Measurements from ENCODE around the gene ANKRD44. TPM values are rescaled to one million over a fixed set of nuclear protein-coding genes. Genes with fewer than 3 reads are reported as not detected.

ANKRD44 gene
- total RNA-seq, 2 donors from 2014 or later, result 57.8 to 93.4 TPM

DNA sequence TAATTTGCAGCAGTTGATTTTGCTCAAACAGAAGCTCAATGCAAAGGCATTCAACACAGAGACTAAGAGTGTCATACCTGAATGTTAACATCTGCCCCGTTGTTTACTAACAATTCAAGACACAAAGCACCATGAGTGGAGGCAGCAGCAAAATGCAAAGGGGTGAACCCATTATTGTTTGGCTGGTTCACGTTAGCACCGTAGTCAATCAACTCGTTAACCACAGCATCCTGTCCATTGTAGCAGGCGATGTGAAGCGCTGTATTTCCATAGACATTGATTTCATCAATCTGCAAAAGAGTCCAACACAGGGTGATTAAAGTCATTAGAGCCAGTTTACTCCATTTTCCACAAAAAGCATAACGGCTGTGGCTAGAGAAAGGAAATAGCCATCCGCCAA is 189.3 kb downstream of the ANKRD44 start:
- no peak for ATAC-seq (ENCODE audit: insufficient number of reproducible peaks, low FRiP score, low read depth)
- no peak for DNase-seq (ENCODE audit: low spot score)
- H3K9me3 ChIP-seq, result no peaks in the 10 kb centered on the region
- H3K27me3 ChIP-seq (replicated peaks; ENCODE audit: insufficient read depth), result no peaks in the 10 kb centered on the region
- H3K27ac ChIP-seq, result no peak overlapping the region
- H3K4me1 ChIP-seq (ENCODE audit: control insufficient read depth in 1 of 2, low read depth in 2 of 2), result peaks cover 12 to 35% of the 10 kb centered on the region in 2 donors
- H3K36me3 ChIP-seq, result peaks cover 9% of the 10 kb centered on the region
- no peak overlapping the region for H3K4me3 ChIP-seq
- no peak for TF ChIP-seq CTCF (IDR thresholded peaks at IDR 0.05)

GRCh38 chr2:197116306-197116879 is 194.2 kb downstream of the ANKRD44 start:
- Histone ChIP-seq H3K9me3 (no peaks in the 10 kb centered on the region), H3K4me3 (no peak overlapping the region), H3K27me3 (replicated peaks; ENCODE audit: insufficient read depth) (no peaks in the 10 kb centered on the region), H3K4me1 (ENCODE audit: control insufficient read depth in 1 of 2, low read depth in 2 of 2) (no peaks in the 10 kb centered on the region), H3K27ac (no peak overlapping the region), H3K36me3 (peaks cover 5% of the 10 kb centered on the region)
- TF ChIP-seq CTCF (IDR thresholded peaks at IDR 0.05), result no peak
- ATAC-seq (ENCODE audit: insufficient number of reproducible peaks, low FRiP score, low read depth), result no peak
- DNase-seq (ENCODE audit: low spot score), result no peak

DNA sequence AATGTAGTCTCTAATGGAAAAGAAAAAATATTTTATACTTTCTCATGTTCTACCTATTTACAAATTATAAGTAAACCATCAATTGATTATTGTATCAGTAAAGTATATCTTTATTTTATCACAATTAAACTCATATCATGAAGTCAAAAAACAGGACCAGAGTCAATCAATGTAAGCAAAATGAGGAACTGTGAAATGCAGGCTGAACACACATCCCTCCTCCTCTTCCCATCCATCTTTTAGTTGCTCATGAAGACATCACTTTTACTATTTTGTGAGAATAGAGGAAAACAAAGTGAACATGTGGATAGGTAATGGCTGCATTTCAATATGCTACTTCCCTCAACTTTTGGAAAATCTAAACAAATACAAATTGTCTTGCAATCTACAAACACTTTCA is 195.3 kb downstream of the ANKRD44 start:
- no peak for TF ChIP-seq CTCF (IDR thresholded peaks at IDR 0.05)
- Histone ChIP-seq H3K27ac (no peak overlapping the region), H3K36me3 (peaks cover 3% of the 10 kb centered on the region), H3K4me3 (no peak overlapping the region), H3K4me1 (ENCODE audit: control insufficient read depth in 1 of 2, low read depth in 2 of 2) (no peaks in the 10 kb centered on the region), H3K9me3 (no peaks in the 10 kb centered on the region), H3K27me3 (replicated peaks; ENCODE audit: insufficient read depth) (no peaks in the 10 kb centered on the region)
- ATAC-seq (ENCODE audit: insufficient number of reproducible peaks, low FRiP score, low read depth), result no peak
- DNase-seq (ENCODE audit: low spot score), result no peak

- Histone ChIP-seq H3K27ac (no peak overlapping the region), H3K9me3 (no peaks in the 10 kb centered on the region), H3K4me1 (ENCODE audit: control insufficient read depth in 1 of 2, low read depth in 2 of 2) (peaks cover 3 to 11% of the 10 kb centered on the region in 2 donors), H3K27me3 (replicated peaks; ENCODE audit: insufficient read depth) (no peaks in the 10 kb centered on the region), H3K4me3 (no peak overlapping the region), H3K36me3 (peaks cover 3% of the 10 kb centered on the region)
- DNase-seq (ENCODE audit: low spot score), result no peak
- ATAC-seq (ENCODE audit: insufficient number of reproducible peaks, low FRiP score, low read depth), result no peak
- TF ChIP-seq CTCF (IDR thresholded peaks at IDR 0.05), result peak; percentile 55
These were observed 197.3 kb downstream of the ANKRD44 start for GRCh38 chr2:197113275-197113711.

- Histone ChIP-seq H3K27ac (no peak overlapping the region), H3K9me3 (no peaks in the 10 kb centered on the region), H3K27me3 (replicated peaks; ENCODE audit: insufficient read depth) (no peaks in the 10 kb centered on the region), H3K36me3 (peaks cover 3% of the 10 kb centered on the region), H3K4me3 (no peak overlapping the region), H3K4me1 (ENCODE audit: control insufficient read depth in 1 of 2, low read depth in 2 of 2) (peaks cover 7 to 23% of the 10 kb centered on the region in 2 donors)
- ATAC-seq (ENCODE audit: insufficient number of reproducible peaks, low FRiP score, low read depth), result no peak
- no peak for DNase-seq (ENCODE audit: low spot score)
- TF ChIP-seq CTCF (IDR thresholded peaks at IDR 0.05), result no peak
These were observed 201.3 kb downstream of the ANKRD44 start for GRCh38 chr2:197109326-197109725.
